IMR-90 (cell line): ENCODE measurements around the gene ADAMTS9. TPM values are rescaled to one million over a fixed set of nuclear protein-coding genes. Genes with fewer than 3 reads are reported as not detected.

Experiments used
- ATAC-seq: fragments of 200-7000 bp; cut with Tn5 transposase; 2 replicates; pipeline ENCODE4 v1.9.1; 2020; ENCODE audit warnings: low read depth, mild to moderate bottlenecking, moderate library complexity
- BruUV-seq: library from RNA; stranded (reverse); fragments of 400-500 nt; replicated peaks from 2 replicates; lab custom pipeline; 2021; lab: Mats Ljungman, UMichigan
- CTCF ChIA-PET: fragments of 300-600 bp; formaldehyde crosslinking; extraction: SDS; loops from one replicate; lab custom pipeline; 2021; ENCODE audit warnings: antibody characterized with exemption; lab: Yijun Ruan, JAX
- POLR2A ChIA-PET: fragments of 300-600 bp; sonication (Branson Sonifier 250); formaldehyde crosslinking; loops from one replicate; lab custom pipeline; 2022; ENCODE audit warnings: antibody characterized with exemption; ENCODE audit not compliant: unreplicated experiment; lab: Charles Lee
- DNase-seq: peaks from one replicate; pipeline ENCODE4 v3.0.0; 2013
- H2AFZ ChIP-seq: replicated peaks from 2 replicates; pipeline ENCODE3; 2013; ENCODE audit warnings: low read length, mild to moderate bottlenecking; ENCODE audit not compliant: poor library complexity
- H2AK5ac ChIP-seq: 2 replicates; pipeline ENCODE4 v1.6.1; 2013; ENCODE audit warnings: low read depth, low read length, inconsistent platforms
- H2AK9ac ChIP-seq: replicated peaks from 2 replicates; pipeline ENCODE3; 2013; ENCODE audit warnings: mild to moderate bottlenecking, low read depth, low read length, moderate library complexity; ENCODE audit not compliant: poor library complexity
- H2BK120ac ChIP-seq: 2 replicates; pipeline ENCODE4 v1.6.1; 2013; ENCODE audit warnings: low read depth, low read length, inconsistent platforms
- H2BK15ac ChIP-seq: 3 replicates; pipeline ENCODE4 v1.6.1; 2013; ENCODE audit warnings: low read depth, low read length, inconsistent platforms
- H2BK20ac ChIP-seq: 2 replicates; pipeline ENCODE4 v1.6.1; 2013; ENCODE audit warnings: low read depth, mild to moderate bottlenecking, inconsistent platforms, low read length, moderate library complexity
- H2BK5ac ChIP-seq: 2 replicates; pipeline ENCODE4 v1.6.1; 2013; ENCODE audit warnings: mild to moderate bottlenecking, low read depth, low read length, inconsistent platforms; ENCODE audit not compliant: poor library complexity, severe bottlenecking
- H3K14ac ChIP-seq: replicated peaks from 2 replicates; pipeline ENCODE4 v1.6.1; 2013; ENCODE audit warnings: low read depth, low read length, inconsistent platforms
- H3K18ac ChIP-seq: 2 replicates; pipeline ENCODE4 v1.6.1; 2013; ENCODE audit warnings: low read depth, low read length, control low read depth
- H3K23ac ChIP-seq: 2 replicates; pipeline ENCODE4 v1.6.1; 2013; ENCODE audit warnings: low read depth, low read length, inconsistent platforms
- H3K27ac ChIP-seq: 2 replicates; pipeline ENCODE4 v1.5.1; 2013; ENCODE audit warnings: mild to moderate bottlenecking, control low read depth, low read length; ENCODE audit not compliant: insufficient read depth
- H3K27me3 ChIP-seq: 2 replicates; pipeline ENCODE4 v1.6.1; 2013; ENCODE audit warnings: low read length; ENCODE audit not compliant: control insufficient read depth, insufficient read depth
- H3K36me3 ChIP-seq: 2 replicates; pipeline ENCODE4 v1.6.1; 2013; ENCODE audit warnings: low read length, mixed read lengths; ENCODE audit not compliant: control insufficient read depth, insufficient read depth
- H3K4ac ChIP-seq: 2 replicates; pipeline ENCODE4 v1.6.1; 2013; ENCODE audit warnings: low read depth, low read length, inconsistent platforms
- H3K4me1 ChIP-seq: 2 replicates; pipeline ENCODE4 v1.6.1; 2013; ENCODE audit warnings: low read length, mixed read lengths; ENCODE audit not compliant: control insufficient read depth, insufficient read depth
- H3K4me2 ChIP-seq: 2 replicates; pipeline ENCODE4 v1.6.1; 2013; ENCODE audit warnings: low read depth, mild to moderate bottlenecking, control low read depth, low read length, moderate library complexity
- H3K4me3 ChIP-seq: 2 replicates; pipeline ENCODE4 v1.5.1; 2013; ENCODE audit warnings: low read depth, mild to moderate bottlenecking, control low read depth, low read length, moderate library complexity; ENCODE audit not compliant: insufficient read depth
- H3K56ac ChIP-seq: 2 replicates; pipeline ENCODE4 v1.6.1; 2013; ENCODE audit warnings: low read length, inconsistent platforms; ENCODE audit not compliant: insufficient read depth; ENCODE audit errors: extremely low read depth
- H3K79me1 ChIP-seq, 2 experiments: 2 replicates each; pipeline ENCODE4 v1.6.1; 2013; ENCODE audit warnings: low read length in 2 of 2, inconsistent platforms in 1 of 2, low read depth in 1 of 2
- H3K9ac ChIP-seq: 2 replicates; pipeline ENCODE4 v1.6.1; 2013; ENCODE audit warnings: low read depth, low read length, control low read depth
- H3K9me1 ChIP-seq: 2 replicates; pipeline ENCODE4 v1.6.1; 2013; ENCODE audit warnings: low read length, inconsistent platforms; ENCODE audit not compliant: insufficient read depth
- H3K9me3 ChIP-seq: 2 replicates; pipeline ENCODE4 v1.6.1; 2013; ENCODE audit warnings: low read length; ENCODE audit not compliant: control insufficient read depth, insufficient read depth
- H4K20me1 ChIP-seq: 2 replicates; pipeline ENCODE4 v1.6.1; 2013; ENCODE audit warnings: low read length, inconsistent platforms; ENCODE audit not compliant: insufficient read depth
- H4K5ac ChIP-seq: 2 replicates; pipeline ENCODE4 v1.6.1; 2013; ENCODE audit warnings: mild to moderate bottlenecking, low read depth, low read length, control low read depth
- H4K8ac ChIP-seq, 2 experiments: 2 replicates each; pipeline ENCODE4 v1.6.1; 2013; ENCODE audit warnings: low read depth in 2 of 2, low read length in 2 of 2, control low read depth in 1 of 2, inconsistent platforms in 1 of 2
- H4K91ac ChIP-seq: 2 replicates; pipeline ENCODE4 v1.6.1; 2013; ENCODE audit warnings: low read depth, low read length, inconsistent platforms; ENCODE audit not compliant: insufficient read depth
- BHLHE40 ChIP-seq: fragments of 150-350 bp; IDR thresholded peaks from 2 replicates; pipeline ENCODE4 v1.6.1; 2016; ENCODE audit warnings: mild to moderate bottlenecking, low read depth, low read length
- CHD1 ChIP-seq: IDR thresholded peaks from 2 replicates; pipeline ENCODE4 v1.6.1; 2012; ENCODE audit warnings: low read depth, low read length, improper control_type of control experiment
- CTCF ChIP-seq: conservative IDR thresholded peaks from 2 replicates; pipeline ENCODE4 v1.5.1; 2012; ENCODE audit warnings: mild to moderate bottlenecking, low read depth, low read length, improper control_type of control experiment
- ELK1 ChIP-seq: fragments of 150-350 bp; IDR thresholded peaks from 2 replicates; pipeline ENCODE4 v1.6.1; 2016; ENCODE audit warnings: low read depth, mild to moderate bottlenecking, low read length, moderate library complexity, borderline replicate concordance
- MAFK ChIP-seq: IDR thresholded peaks from 2 replicates; pipeline ENCODE4 v1.6.1; 2012; ENCODE audit warnings: low read depth, low read length, improper control_type of control experiment
- MAZ ChIP-seq: IDR thresholded peaks from 2 replicates; pipeline ENCODE4 v1.6.1; 2012; ENCODE audit warnings: low read depth, mild to moderate bottlenecking, low read length, improper control_type of control experiment, moderate library complexity, borderline replicate concordance
- MXI1 ChIP-seq: IDR thresholded peaks from 2 replicates; pipeline ENCODE4 v1.6.1; 2012; ENCODE audit warnings: low read depth, mild to moderate bottlenecking, low read length, moderate library complexity, borderline replicate concordance
- POLR2A ChIP-seq: IDR thresholded peaks from 2 replicates; pipeline ENCODE4 v1.6.1; 2012; ENCODE audit warnings: mild to moderate bottlenecking, low read depth, low read length
- RCOR1 ChIP-seq: IDR thresholded peaks from 2 replicates; pipeline ENCODE4 v1.6.1; 2012; ENCODE audit warnings: mild to moderate bottlenecking, low read length, improper control_type of control experiment; ENCODE audit not compliant: insufficient replicate concordance
- RFX5 ChIP-seq: IDR thresholded peaks from 2 replicates; pipeline ENCODE4 v1.8.0; 2012; ENCODE audit warnings: low read depth, mild to moderate bottlenecking, low read length, moderate library complexity
- SMC3 ChIP-seq: fragments of 150-350 bp; IDR thresholded peaks from 2 replicates; pipeline ENCODE4 v1.6.1; 2016; ENCODE audit warnings: low read depth, mild to moderate bottlenecking, antibody characterized with exemption, low read length, moderate library complexity
- USF2 ChIP-seq: fragments of 150-350 bp; IDR thresholded peaks from 2 replicates; pipeline ENCODE4 v1.6.1; 2017; ENCODE audit warnings: mild to moderate bottlenecking, antibody characterized with exemption, low read length, low read depth
- WGBS, 2 experiments: methylation state at CpG; one replicate each; pipeline versions ENCODE4 v1.1.5 to v1.1.7; 2013; ENCODE audit warnings: missing lambda C conversion rate in 2 of 2; ENCODE audit not compliant: insufficient read length in 1 of 2; ENCODE audit errors: extremely low coverage in 2 of 2; 5-methylcytosine and 5-hydroxymethylcytosine counted together
- dilution Hi-C: fragments of 300-500 bp; cut with HindIII; formaldehyde crosslinking; loops from one replicate; pipeline ENCODE4 v1.14.3; 2018; ENCODE audit warnings: low sequenced_read_pairs; ENCODE audit not compliant: unreplicated experiment
- in situ Hi-C: fragments of 300-500 bp; cut with MboI; formaldehyde crosslinking; loops from 3 replicates; pipeline ENCODE4 v1.14.3; 2019; ENCODE audit warnings: low sequenced_read_pairs, inconsistent platforms, mixed read lengths
- intact Hi-C: fragments of 100-400 bp; cut with micrococcal nuclease; formaldehyde crosslinking; loops from 2 replicates; pipeline ENCODE4 v1.10.0; 2022
- polyA plus RNA-seq, 3 experiments: library from polyadenylated mRNA; depleted of rRNA; stranded (reverse); fragments of >200 nt; gene quantifications; 2 replicates each; pipeline ENCODE4 v1.2.3, GENCODE V29; 2012; ENCODE audit warnings: low replicate concordance in 1 of 3
- total RNA-seq: library from RNA; depleted of rRNA; stranded (reverse); fragments of >200 nt; gene quantifications from 2 replicates; pipeline ENCODE4 v1.2.3, GENCODE V29; 2012

The ADAMTS9 gene
- total and polyA plus RNA-seq, 2 of the 4 experiments (the other 2 are of a cell fraction) = 0.55 to 1.1 TPM

- H4K8ac ChIP-seq = no peak overlapping the region
- no peak overlapping the region for H4K5ac ChIP-seq
- DNase-seq (no peak), ATAC-seq (no peak)
- H3K4me1 ChIP-seq = no peaks in the 10 kb centered on the region
- no peak overlapping the region for H3K23ac ChIP-seq
- H3K4ac ChIP-seq = no peak overlapping the region
- ChIA-PET CTCF (interaction anchor here (0.6 kb wide), 2 partner anchors 36 to 681 kb away, joined by 3 to 4 read pairs; no protein-coding TSS in a partner anchor), POLR2A (no interaction called here)
- H2AK9ac ChIP-seq = no peak overlapping the region
- no peak overlapping the region for H3K4me3 ChIP-seq
- no peak overlapping the region for H2BK15ac ChIP-seq
- no peaks in the 10 kb centered on the region for H3K79me1 ChIP-seq
- in situ Hi-C loops (no loop called here), dilution Hi-C loops (no loop called here), intact Hi-C loops (no loop called here)
- H4K91ac ChIP-seq = no peak overlapping the region
- H3K9me3 ChIP-seq = no peaks in the 10 kb centered on the region
- no peaks in the 10 kb centered on the region for H4K20me1 ChIP-seq
- no peak overlapping the region for H2AK5ac ChIP-seq
- no peak overlapping the region for H3K27ac ChIP-seq
- no peak overlapping the region for H3K4me2 ChIP-seq
- H2AFZ ChIP-seq = no peak overlapping the region
- WGBS, 2 experiments = 0% methylated on average over 2 of the region's 6 CpGs; no CpG with 5 or more reads in 1 of the 2 experiments
- H2BK20ac ChIP-seq = no peak overlapping the region
- no peak overlapping the region for H3K14ac ChIP-seq
- peaks cover 10% of the 10 kb centered on the region for H3K36me3 ChIP-seq
- BruUV-seq = no TSS peak
- H2BK120ac ChIP-seq = no peak overlapping the region
- H3K9ac ChIP-seq = no peak overlapping the region
- no peak overlapping the region for H3K18ac ChIP-seq
- H3K56ac ChIP-seq = no peak overlapping the region
- no peaks in the 10 kb centered on the region for H3K27me3 ChIP-seq
- H2BK5ac ChIP-seq = no peak overlapping the region
- H3K9me1 ChIP-seq = no peaks in the 10 kb centered on the region
- TF ChIP-seq CHD1 (no peak), SMC3 (no peak), MXI1 (no peak), MAFK (no peak), CTCF (no peak), MAZ (no peak), RCOR1 (no peak), BHLHE40 (no peak), USF2 (no peak), RFX5 (no peak), POLR2A (no peak), ELK1 (no peak)
These were observed 53.4 kb downstream of the ADAMTS9 start for GRCh38 chr3:64634417-64634816.
